ENCODE data around the gene CDKN2B.

CDKN2B gene

DNA sequence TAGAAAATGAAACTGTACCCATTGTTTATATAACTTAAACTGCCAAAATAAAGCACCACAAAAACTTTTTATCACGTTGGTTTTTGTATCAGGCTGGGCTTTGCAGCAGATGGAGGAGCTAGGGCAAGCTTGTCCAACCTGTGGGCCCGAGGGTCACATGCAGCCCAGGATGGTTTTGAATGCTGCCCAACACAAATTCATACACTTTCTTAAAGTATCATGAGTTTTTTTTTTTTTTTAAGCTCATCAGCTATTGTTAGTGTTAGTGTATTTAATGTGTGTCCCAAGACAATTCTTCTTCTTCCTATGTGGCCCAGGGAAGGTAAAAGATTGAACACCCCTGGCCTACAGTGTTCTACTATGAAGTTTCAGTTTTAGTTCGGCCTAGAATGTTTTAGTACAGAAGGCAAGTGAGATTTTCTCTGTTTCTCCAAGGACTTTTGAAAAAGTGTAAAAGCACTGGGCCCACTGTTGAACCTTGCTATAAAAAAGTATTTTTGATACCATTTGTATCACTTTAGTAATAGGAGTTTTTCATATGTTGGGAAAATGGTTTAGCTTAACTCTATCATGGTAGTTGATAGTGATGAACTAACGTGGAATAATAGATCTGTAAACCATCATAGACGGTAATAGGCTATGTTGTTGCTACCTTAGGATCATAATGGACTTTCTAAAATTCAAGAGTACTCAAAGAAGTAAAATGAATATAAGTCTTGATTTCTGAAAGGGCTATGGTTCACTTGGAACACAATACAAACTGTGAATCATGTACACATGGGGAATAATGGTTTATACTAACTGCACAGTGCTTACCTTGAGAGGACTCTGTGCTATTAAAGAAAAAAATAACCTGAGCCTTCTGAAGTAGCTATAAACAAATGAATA lies 17.8 kb downstream of the CDKN2B start:
- H3K4me1 ChIP-seq (ENCODE audit: control insufficient read depth, low read length): no peaks in the 10 kb centered on the region
- no peaks in the 10 kb centered on the region for H3K36me3 ChIP-seq (ENCODE audit: control insufficient read depth, low read length)
- H3K27ac ChIP-seq (ENCODE audit: low read depth, low read length): no peak overlapping the region
- H3K4me2 ChIP-seq (ENCODE audit: low read length): no peak overlapping the region
- H3K79me2 ChIP-seq (ENCODE audit: control insufficient read depth, low read length): no peaks in the 10 kb centered on the region
- no peaks in the 10 kb centered on the region for H4K20me1 ChIP-seq (ENCODE audit: control insufficient read depth, insufficient read depth, low read depth, low read length)
- no peaks in the 10 kb centered on the region for H3K9me2 ChIP-seq (replicated peaks; ENCODE audit: control insufficient read depth, low read length)
- no peaks in the 10 kb centered on the region for H3F3A ChIP-seq (ENCODE audit: control insufficient read depth, insufficient read depth)
- TF ChIP-seq CTCF (IDR thresholded peaks at IDR 0.05; ENCODE audit: low read depth, low read length, poor library complexity, severe bottlenecking) (no peak), EZH2phosphoT487 (IDR thresholded peaks at IDR 0.05; ENCODE audit: borderline replicate concordance, low read length) (no peak)
- H3K9me3 ChIP-seq (ENCODE audit: control insufficient read depth, insufficient read depth, low read length): no peaks in the 10 kb centered on the region
- H3K4me3 ChIP-seq (ENCODE audit: low read length): no peak overlapping the region
- H3K27me3 ChIP-seq (ENCODE audit: control insufficient read depth, low read length): no peaks in the 10 kb centered on the region

DNA sequence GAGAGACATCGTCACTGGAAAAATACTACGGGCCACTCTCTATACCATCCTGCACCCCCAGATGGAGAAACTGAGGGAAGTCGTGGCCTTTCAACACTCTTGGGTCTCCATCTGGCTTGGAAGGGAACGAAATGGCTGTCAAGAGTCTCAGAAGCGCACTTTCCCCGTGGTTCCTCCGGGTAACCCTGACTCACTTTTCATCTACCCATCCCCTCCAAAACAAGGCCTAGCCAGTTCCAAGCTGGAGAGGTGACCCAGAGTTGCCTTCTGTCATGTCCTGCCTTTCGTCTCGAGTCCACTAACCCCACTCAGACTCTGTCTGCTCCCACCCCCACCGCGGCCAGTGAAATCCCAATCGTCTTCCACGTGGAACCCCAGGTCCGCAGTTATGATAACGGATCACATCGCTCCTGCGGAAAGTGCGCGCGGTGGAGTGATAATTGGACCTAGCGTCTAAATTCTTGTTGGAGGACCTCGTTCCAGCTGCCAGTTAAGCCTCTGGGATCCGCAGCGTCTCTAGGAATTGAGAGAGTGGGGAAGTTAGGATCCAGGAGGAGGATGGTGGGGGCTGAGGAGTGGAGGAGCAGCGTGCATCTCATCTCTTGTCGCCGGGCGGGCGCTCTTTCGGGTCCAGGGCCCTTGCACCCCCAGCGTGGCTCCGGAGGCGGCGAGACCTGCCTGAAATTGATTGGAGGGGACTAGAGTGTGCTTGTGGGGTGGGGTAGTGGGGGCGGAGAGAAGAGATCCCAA lies 19.5 kb downstream of the CDKN2B start:
- no peaks in the 10 kb centered on the region for H3K27me3 ChIP-seq (ENCODE audit: control insufficient read depth, low read length)
- no peaks in the 10 kb centered on the region for H3K9me2 ChIP-seq (replicated peaks; ENCODE audit: control insufficient read depth, low read length)
- H3K4me2 ChIP-seq (ENCODE audit: low read length): no peak overlapping the region

More for the DNA sequence above, 19.5 kb downstream of the CDKN2B start:
- Histone ChIP-seq H3K79me2 (ENCODE audit: control insufficient read depth, low read length) (no peaks in the 10 kb centered on the region), H3K27ac (ENCODE audit: low read depth, low read length) (no peak overlapping the region), H3K36me3 (ENCODE audit: control insufficient read depth, low read length) (no peaks in the 10 kb centered on the region), H3F3A (ENCODE audit: control insufficient read depth, insufficient read depth) (no peaks in the 10 kb centered on the region), H4K20me1 (ENCODE audit: control insufficient read depth, insufficient read depth, low read depth, low read length) (no peaks in the 10 kb centered on the region), H3K4me1 (ENCODE audit: control insufficient read depth, low read length) (no peaks in the 10 kb centered on the region), H3K9me3 (ENCODE audit: control insufficient read depth, insufficient read depth, low read length) (no peaks in the 10 kb centered on the region), H3K4me3 (ENCODE audit: low read length) (no peak overlapping the region)
- TF ChIP-seq EZH2phosphoT487 (IDR thresholded peaks at IDR 0.05; ENCODE audit: borderline replicate concordance, low read length) (no peak), CTCF (IDR thresholded peaks at IDR 0.05; ENCODE audit: low read depth, low read length, poor library complexity, severe bottlenecking) (no peak)
